HFF-Myc (cell line): ENCODE results near the gene SLC19A2.

Experiments used
- DNase-seq: peaks from one replicate; pipeline ENCODE4 v3.0.0-alpha.2; 2011; ENCODE audit warnings: low read depth; ENCODE audit errors: extremely low read depth
- H3K4me3 ChIP-seq: replicated peaks from 2 replicates; pipeline ENCODE4 v1.5.1; 2011; ENCODE audit warnings: low read depth, mild to moderate bottlenecking, control low read depth, low read length
- CTCF ChIP-seq: IDR thresholded peaks from 2 replicates; pipeline ENCODE4 v1.5.1; 2012; ENCODE audit warnings: mild to moderate bottlenecking, low read depth, low read length, control low read depth; ENCODE audit errors: missing control alignments

SLC19A2 gene

DNA sequence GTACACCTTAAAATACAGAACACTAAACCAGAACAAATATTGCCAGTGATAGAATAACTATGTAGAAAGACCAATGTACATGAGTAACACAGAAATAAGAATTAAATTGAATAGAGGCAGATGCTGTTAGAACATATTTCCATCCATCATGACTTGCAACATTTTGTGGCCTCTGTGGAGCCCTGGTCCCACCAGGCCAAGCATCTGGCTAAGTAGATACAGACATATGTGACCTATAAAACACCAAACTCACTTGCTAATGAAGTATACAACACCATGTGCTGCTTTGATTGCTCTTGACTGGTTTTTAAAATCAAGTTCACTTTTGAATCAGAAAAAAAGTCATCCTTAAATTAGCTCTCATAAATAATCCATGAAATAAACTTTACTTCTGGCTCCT lies 20.5 kb downstream of the SLC19A2 start:
- TF ChIP-seq CTCF, result no peak
- DNase-seq, result no peak
- no peak overlapping the region for H3K4me3 ChIP-seq

DNA sequence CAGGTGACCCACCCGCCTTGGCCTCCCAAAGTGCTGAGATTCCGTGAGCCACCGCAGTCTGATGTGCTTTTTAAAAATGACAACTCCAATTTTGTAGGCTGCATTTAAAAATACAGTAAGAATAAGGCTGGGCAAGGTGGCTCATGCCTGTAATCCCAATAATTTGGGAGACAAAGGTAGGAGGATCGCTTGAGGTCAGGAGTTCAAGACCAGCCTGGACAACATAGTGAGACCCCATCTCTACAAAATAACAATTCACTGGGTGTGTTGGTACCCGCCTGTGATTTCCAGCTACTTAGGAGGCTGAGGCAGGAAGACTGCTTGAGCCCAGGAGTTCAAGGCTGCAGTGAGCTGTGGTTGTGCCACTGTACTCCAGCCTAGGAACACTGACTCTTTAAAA lies 23.4 kb downstream of the SLC19A2 start:
- no peak for TF ChIP-seq CTCF
- DNase-seq, result no peak
- H3K4me3 ChIP-seq, result no peak overlapping the region

GRCh38 chr1:169461390-169462000 lies 24.2 kb downstream of the SLC19A2 start:
- TF ChIP-seq CTCF, result no peak
- no peak overlapping the region for H3K4me3 ChIP-seq
- no peak for DNase-seq

DNA sequence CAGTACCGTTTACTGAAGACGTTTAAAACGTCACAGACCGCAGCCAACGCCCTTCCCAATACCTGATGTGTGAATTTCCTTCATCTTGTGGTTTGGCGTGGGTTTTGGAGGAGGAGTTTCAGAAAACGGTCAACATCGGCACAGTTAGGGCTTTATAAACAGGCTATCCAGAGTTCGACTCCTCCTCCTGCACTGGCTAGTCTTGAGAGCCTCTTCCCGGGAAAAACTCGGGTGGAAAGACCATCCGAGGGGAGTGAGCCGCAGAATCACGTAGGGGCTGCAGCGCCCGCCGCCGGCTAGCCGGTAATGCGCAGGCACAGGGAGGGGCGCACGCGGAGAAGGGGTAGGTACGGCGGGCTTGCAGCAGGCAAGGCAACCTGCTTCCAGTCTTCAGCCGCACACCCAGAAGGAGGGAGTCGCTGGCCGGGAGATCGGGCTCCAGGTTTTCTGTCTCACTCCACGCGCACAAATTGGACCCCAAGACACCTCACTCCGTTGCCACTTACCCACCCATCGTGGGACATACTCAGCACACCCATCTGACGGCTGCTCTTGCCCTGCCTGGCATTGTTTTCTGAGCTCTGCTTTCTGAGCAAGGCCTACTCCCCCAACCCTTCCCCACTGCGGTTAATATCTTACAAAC lies 25.4 kb downstream of the SLC19A2 start:
- TF ChIP-seq CTCF, result no peak
- peak; percentile 6 for DNase-seq
- no peak overlapping the region for H3K4me3 ChIP-seq

GRCh38 chr1:169457443-169457842 lies 28.3 kb downstream of the SLC19A2 start:
- H3K4me3 ChIP-seq, result no peak overlapping the region
- DNase-seq, result no peak
- no peak for TF ChIP-seq CTCF

GRCh38 chr1:169456029-169456428 lies 29.7 kb downstream of the SLC19A2 start:
- TF ChIP-seq CTCF, result no peak
- H3K4me3 ChIP-seq, result no peak overlapping the region
- DNase-seq, result no peak
